HT1080 (cell line): ENCODE measurements around the gene MYO10. TPM values are rescaled to one million over a fixed set of nuclear protein-coding genes. Genes with fewer than 3 reads are reported as not detected.
"Not testable (repeated sequence)": the region's sequence is repeated elsewhere in the genome, so short reads cannot be mapped to it uniquely, and the experiment has no call there.

Source experiments
- DNase-seq: peaks from one replicate; pipeline ENCODE4 v3.0.0-alpha.2; 2015; ENCODE audit warnings: low read depth
- total RNA-seq: library from RNA; depleted of rRNA; stranded (reverse); fragments of >200 nt; shearing (Covaris generic); gene quantifications from 2 replicates; pipeline ENCODE4 v1.2.3, GENCODE V29; 2014

MYO10 gene
- total RNA-seq, 1 experiment from 2014 or later = 61.2 TPM

DNA sequence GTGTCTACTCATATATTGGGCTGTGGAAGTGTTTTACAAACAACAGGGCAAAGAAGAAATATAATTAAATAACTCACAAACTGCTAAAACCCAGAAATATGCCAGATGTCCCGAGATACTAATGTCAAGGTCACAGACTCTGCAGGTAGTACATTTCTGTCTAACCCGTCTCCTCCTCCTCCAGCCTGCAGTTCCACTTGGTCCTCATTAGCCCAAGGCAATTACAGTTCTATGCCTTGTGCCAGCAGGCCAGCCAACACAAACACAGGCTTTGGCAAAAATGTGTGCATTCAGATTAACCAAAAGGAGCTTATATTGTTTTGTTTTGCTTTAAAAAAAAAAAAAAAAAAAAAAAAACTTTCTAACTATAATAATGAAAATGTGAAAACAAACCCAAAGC, 148.8 kb downstream of the MYO10 start:
- no peak for DNase-seq

GRCh38 chr5:16784843-16785791, 151.0 kb downstream of the MYO10 start:
- DNase-seq = peak; percentile 23

- DNase-seq = peak; percentile 54
Observed at GRCh38 chr5:16784088-16784487, 152.0 kb downstream of the MYO10 start.

DNA sequence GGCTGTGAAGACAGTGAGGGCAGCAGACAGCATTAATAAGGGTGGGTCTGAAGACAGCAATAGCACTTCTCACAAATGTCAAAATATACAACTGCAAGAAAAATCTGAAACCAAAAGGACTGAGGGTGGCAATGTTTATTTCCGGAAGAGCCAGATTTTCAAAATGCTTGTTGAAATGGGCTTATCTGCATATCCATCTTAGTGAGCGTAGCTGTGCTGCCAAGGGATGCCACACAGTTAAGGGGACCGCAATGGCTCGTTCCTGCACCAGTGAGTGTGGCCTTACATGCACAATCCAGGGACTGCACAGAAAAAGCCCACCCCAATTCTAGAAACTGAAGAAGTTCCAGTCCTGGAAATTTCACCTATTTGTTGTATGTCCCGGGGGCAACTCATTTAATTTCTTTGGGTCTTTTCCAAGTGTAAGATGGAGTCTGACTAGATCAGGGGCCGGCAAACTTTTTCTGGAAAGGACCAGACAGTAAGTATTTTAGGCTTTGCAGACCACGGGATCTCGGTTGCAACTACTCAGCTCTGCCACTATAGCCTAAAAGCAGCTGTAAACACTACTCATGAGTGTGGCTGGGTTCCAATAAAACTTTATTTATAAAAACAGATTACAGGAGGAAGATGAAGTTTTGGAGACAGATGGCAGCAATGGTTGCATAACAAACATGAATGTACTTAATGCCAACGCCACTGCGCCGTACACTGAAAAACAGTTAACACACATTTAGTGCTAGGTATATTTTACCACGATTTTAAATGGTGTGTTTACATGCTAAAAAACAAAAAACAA, 154.1 kb downstream of the MYO10 start:
- DNase-seq = no peak

GRCh38 chr5:16780325-16780724, 155.8 kb downstream of the MYO10 start:
- no peak for DNase-seq

DNA sequence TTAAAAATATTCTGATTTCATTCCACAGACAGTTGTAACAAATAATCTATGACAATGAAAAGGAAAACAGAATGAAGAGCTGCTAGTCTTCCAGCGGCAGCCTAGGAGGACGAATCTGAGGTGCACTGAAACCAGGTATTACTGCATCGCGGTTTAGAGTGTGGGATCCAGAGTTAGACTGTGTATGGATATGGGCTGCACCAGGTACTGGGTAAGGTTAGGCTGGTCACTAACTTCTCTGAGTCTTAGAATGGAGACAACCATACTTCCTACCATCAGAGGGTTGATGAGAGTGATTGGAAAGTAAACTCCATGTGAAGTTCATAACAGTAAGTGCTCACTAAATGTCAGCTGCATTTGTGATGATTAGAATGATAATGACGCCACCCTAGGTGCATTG, 158.7 kb downstream of the MYO10 start:
- no peak for DNase-seq

- DNase-seq = no peak
Observed at GRCh38 chr5:16776611-16777251, 159.4 kb downstream of the MYO10 start.

DNA sequence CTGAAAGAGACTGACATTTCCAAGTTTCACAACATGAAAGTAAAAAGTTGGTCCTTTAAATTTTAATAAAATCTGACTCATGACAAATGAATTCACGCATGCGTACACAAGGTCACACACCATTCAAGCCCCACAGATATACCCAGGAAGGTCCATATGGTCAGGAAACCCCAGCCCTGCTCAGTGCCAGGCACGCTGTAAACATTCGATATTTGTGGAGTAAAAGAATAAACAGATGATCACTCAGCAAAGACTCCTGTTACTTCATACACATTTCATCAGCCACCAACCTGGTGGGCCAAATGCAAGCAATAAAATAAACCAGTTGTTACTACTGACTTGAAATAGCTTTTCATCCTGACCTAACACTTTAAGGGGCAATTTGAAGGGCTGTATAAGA, 161.3 kb downstream of the MYO10 start:
- DNase-seq = no peak

- DNase-seq = no peak
Observed at GRCh38 chr5:16773991-16774390, 162.1 kb downstream of the MYO10 start.

DNA sequence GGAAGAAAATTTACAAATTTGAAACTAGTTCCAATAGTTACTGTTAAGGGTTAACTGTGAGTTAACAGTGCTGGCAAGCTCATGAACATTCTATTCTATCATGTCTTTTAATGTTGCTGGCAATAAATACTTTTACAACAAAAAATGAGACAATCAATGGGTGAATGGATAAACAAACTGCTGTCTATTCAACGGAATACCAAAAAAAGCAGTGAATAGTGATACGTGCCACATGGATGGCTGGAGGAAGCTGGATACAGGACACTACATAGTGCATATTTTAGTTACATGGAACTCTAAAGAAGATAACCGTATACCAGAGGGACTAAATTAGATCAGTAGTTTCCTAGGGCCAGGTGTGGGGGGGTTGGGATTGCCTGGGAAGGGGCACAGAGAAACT, 163.5 kb downstream of the MYO10 start:
- DNase-seq = no peak

DNA sequence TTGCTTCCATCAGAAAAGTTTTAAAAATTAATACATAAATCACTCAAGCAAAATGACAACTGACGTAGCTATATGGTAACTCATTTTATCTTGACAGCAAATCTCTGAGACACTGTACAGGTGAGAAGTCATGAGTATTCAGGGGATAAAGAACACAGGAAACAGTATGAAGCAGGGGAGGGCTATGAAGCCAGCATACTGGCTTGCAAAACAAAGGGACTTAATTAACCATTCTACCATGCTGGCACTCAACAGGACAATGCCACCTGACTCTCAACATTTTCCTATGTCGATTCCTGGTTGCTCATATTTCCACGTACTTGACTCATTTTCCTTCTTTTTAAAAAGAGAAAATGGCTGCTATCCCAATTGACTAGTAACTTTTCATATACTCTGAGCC, 167.9 kb downstream of the MYO10 start:
- no peak for DNase-seq

- no peak for DNase-seq
Observed at GRCh38 chr5:16763211-16763610, 172.9 kb downstream of the MYO10 start.

DNA sequence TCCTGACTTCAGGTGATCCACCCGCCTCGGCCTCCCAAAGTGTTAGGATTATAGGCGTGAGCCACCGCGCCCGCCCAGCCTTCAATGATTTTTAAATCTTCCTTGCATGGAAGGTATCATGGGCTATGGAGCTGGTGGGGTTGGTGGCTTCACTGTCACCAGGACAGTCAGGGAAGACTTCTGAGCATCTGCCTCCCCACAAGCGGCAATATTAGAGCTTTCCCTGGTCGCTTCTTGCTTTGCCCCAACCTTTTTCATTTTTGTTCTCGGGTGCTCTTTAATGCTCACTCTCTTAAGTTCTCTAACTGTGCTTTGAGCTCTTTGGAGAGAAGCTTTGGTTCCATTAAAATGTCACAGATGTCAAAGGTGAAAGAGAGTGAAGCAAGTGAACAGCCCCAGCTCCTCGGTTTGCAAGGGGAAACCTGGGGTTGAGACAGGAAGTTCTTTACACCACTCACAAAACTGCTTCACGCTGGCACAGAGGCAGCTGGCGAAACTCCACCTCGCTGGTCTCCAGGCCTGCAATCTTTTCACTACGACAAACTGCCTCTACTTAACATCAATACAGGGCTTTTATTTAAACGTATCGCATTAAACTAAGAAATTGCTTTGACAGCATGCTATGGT, 176.8 kb downstream of the MYO10 start:
- DNase-seq = no peak

DNA sequence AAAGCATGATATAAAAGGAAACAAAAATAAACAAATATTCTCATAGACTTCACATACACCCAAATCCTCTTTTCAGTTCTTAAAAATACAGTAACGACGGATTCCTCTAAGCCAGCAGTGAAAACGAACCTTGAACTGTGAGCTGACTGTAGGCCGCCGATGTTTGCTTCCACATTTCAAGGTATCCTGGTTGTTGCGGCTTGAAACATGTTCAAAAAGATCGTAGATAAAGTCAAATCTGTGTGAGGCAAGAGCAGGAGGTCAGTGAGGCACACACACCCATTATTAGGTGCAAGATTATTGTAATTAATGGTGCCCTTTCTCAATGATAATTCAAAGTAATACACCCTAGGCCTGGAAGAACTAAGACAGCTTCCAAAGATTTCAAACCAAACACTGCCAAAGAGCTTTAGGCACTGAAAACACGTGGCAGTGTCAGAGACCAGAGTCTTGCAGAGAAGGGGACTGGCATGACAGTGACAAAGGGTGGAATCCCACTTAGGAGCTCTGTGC, 178.0 kb downstream of the MYO10 start:
- DNase-seq = no peak

DNA sequence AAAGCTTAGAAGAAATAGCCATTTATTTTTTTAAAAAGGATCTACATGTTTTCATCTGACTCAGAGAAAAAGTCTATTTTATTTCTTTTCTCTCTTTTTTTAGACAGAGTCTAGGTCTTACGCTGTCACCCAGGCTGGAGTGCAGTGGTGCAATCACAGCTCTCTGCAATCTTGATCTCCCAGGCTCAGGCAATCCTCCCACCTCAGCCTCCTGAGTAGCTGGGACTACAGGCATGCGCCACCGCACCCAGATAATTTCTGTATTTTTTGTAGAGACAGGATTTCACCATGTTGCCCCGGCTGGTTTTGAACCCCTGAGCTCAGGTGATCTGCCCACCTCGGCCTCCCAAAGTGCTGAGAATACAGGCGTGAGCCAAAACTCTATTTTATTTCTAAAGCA, 178.5 kb downstream of the MYO10 start:
- DNase-seq = not testable (repeated sequence)

GRCh38 chr5:16757146-16757545, 178.9 kb downstream of the MYO10 start:
- no peak for DNase-seq

GRCh38 chr5:16756692-16757091, 179.4 kb downstream of the MYO10 start:
- no peak for DNase-seq

GRCh38 chr5:16755641-16756040, 180.4 kb downstream of the MYO10 start:
- no peak for DNase-seq

DNA sequence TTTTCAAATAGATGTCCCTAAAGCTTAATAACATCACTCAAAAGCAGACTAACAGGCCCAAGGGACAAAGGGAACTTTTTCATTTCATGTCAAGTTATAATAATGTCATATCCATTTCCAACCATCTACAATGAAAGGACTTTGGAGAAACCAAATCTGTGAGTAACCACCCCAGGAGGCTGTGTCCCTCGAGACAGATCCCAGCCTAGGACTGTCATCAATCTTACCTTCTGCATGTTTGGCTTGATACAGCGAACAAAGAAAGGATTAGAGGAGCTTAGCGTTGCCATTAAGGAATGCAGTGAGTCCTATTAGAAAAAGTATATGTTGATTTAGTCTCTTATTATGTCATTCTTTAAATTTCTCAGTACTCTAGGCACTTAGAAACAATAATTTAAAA, 181.5 kb downstream of the MYO10 start:
- DNase-seq = no peak

DNA sequence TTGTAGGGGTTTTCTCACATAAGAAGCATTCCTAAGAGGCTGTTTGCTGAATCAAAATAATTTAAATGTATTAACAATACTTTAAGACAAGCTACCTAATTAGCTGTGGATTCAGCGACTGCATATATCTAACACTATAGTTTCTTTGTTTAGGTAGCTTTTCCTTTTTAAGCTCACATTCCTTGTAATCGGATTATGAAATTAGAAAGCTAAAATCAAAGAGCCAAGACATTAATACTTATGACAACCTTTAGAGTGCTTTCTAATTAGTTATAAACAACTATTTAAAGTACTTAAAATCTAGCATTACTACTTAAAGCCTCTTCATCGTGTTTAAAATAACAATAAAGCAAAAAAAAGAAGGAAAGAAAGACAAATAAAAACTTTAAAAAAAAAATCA, 182.0 kb downstream of the MYO10 start:
- no peak for DNase-seq

- no peak for DNase-seq
Observed at GRCh38 chr5:16750445-16750844, 185.6 kb downstream of the MYO10 start.
